Liver (tissue), 9 donors: ENCODE measurements around the gene FOXB1. TPM values are rescaled to one million over a fixed set of nuclear protein-coding genes. Genes with fewer than 3 reads are reported as not detected.

Experiments used
- DNase-seq: peaks from one replicate; pipeline ENCODE4 v3.0.0-alpha.2; 2017; ENCODE audit warnings: low spot score
- H3K27ac ChIP-seq, 2 donors: one replicate each; pipeline ENCODE4 v1.7.0; 2013; ENCODE audit warnings: inconsistent platforms in 2 of 2, low read length in 2 of 2, control low read depth in 1 of 2, low read depth in 1 of 2, mild to moderate bottlenecking in 1 of 2
- H3K27me3 ChIP-seq, 4 donors: one replicate each; pipeline versions ENCODE4 v1.6.1 to v1.7.0; 2013; ENCODE audit warnings: low read length in 3 of 4, inconsistent platforms in 1 of 4, mild to moderate bottlenecking in 1 of 4, moderate library complexity in 1 of 4; ENCODE audit not compliant: control insufficient read depth in 4 of 4, insufficient read depth in 4 of 4
- H3K36me3 ChIP-seq, 4 donors: one replicate each; pipeline versions ENCODE4 v1.6.1 to v1.7.0; 2013; ENCODE audit warnings: low read length in 3 of 4, mild to moderate bottlenecking in 3 of 4, low read depth in 1 of 4, moderate library complexity in 1 of 4; ENCODE audit not compliant: control insufficient read depth in 4 of 4, insufficient read depth in 3 of 4
- H3K4me1 ChIP-seq, 4 donors: one replicate each; pipeline versions ENCODE4 v1.6.1 to v1.7.0; 2013; ENCODE audit warnings: low read length in 3 of 4, mild to moderate bottlenecking in 3 of 4, moderate library complexity in 1 of 4; ENCODE audit not compliant: control insufficient read depth in 4 of 4, insufficient read depth in 4 of 4
- H3K4me3 ChIP-seq, 3 donors: one replicate each; pipeline versions ENCODE4 v1.6.1 to v1.7.0; 2013; ENCODE audit warnings: low read length in 3 of 3, control low read depth in 1 of 3, low read depth in 1 of 3, mild to moderate bottlenecking in 1 of 3
- H3K9ac ChIP-seq, 2 donors: one replicate each; pipeline ENCODE4 v1.7.0; 2013; ENCODE audit warnings: low read length in 2 of 2, mild to moderate bottlenecking in 2 of 2, moderate library complexity in 2 of 2, control low read depth in 1 of 2, low read depth in 1 of 2
- H3K9me3 ChIP-seq, 4 donors: one replicate each; pipeline versions ENCODE4 v1.6.1 to v1.7.0; 2013; ENCODE audit warnings: low read length in 3 of 4; ENCODE audit not compliant: control insufficient read depth in 4 of 4
- ATF3 ChIP-seq: IDR thresholded peaks from 2 replicates; pipeline ENCODE4 v1.6.1; 2016; ENCODE audit warnings: antibody characterized with exemption
- CTCF ChIP-seq: fragments of 150-350 bp; IDR thresholded peaks from 2 replicates; pipeline ENCODE4 v1.5.1; 2017; ENCODE audit warnings: improper control_type of control experiment, low read depth, low read length; ENCODE audit not compliant: missing input control
- EGR1 ChIP-seq, 2 donors: IDR thresholded peaks; 2 replicates each; pipeline ENCODE4 v1.6.1; 2016 to 2018; ENCODE audit warnings: antibody characterized with exemption in 2 of 2, low read depth in 2 of 2
- FOXA1 ChIP-seq: IDR thresholded peaks from 2 replicates; pipeline ENCODE4 v1.6.1; 2016; ENCODE audit warnings: antibody characterized with exemption
- FOXA2 ChIP-seq: IDR thresholded peaks from 2 replicates; pipeline ENCODE4 v1.6.1; 2016; ENCODE audit warnings: antibody characterized with exemption
- GABPA ChIP-seq, 2 donors: IDR thresholded peaks in 1 of 2; conservative IDR thresholded peaks in 1 of 2; 2 replicates each; pipeline ENCODE4 v1.6.1; 2016; ENCODE audit warnings: antibody characterized with exemption in 2 of 2, mild to moderate bottlenecking in 1 of 2, moderate library complexity in 1 of 2
- HNF4A ChIP-seq, 2 donors: conservative IDR thresholded peaks; 2 replicates each; pipeline ENCODE4 v1.6.1; 2016; ENCODE audit warnings: antibody characterized with exemption in 2 of 2, mild to moderate bottlenecking in 2 of 2
- JUND ChIP-seq, 2 donors: IDR thresholded peaks; 2 replicates each; pipeline ENCODE4 v1.6.1; 2016; ENCODE audit warnings: antibody characterized with exemption in 2 of 2
- MAX ChIP-seq: IDR thresholded peaks from 2 replicates; pipeline ENCODE4 v1.6.1; 2016; ENCODE audit warnings: antibody characterized with exemption
- RAD21 ChIP-seq, 2 donors: IDR thresholded peaks; 2 replicates each; pipeline ENCODE4 v1.6.1; 2016; ENCODE audit warnings: antibody characterized with exemption in 2 of 2, mild to moderate bottlenecking in 2 of 2
- REST ChIP-seq: IDR thresholded peaks from 2 replicates; pipeline ENCODE4 v1.6.1; 2016; ENCODE audit warnings: antibody characterized with exemption, mild to moderate bottlenecking
- SP1 ChIP-seq: IDR thresholded peaks from 2 replicates; pipeline ENCODE4 v1.6.1; 2018; ENCODE audit warnings: antibody characterized with exemption, mild to moderate bottlenecking
- TAF1 ChIP-seq: conservative IDR thresholded peaks from 2 replicates; pipeline ENCODE4 v1.6.1; 2016; ENCODE audit warnings: antibody characterized with exemption, mild to moderate bottlenecking
- YY1 ChIP-seq: IDR thresholded peaks from 2 replicates; pipeline ENCODE4 v1.6.1; 2016; ENCODE audit warnings: antibody characterized with exemption, mild to moderate bottlenecking
- ZBTB33 ChIP-seq: IDR thresholded peaks from 2 replicates; pipeline ENCODE4 v1.6.1; 2016; ENCODE audit warnings: antibody characterized with exemption
- WGBS: extraction: QIAGEN DNeasy Blood & Tissue Kit; methylation state at CpG from one replicate; pipeline ENCODE4 v1.1.7; 2013; 5-methylcytosine and 5-hydroxymethylcytosine counted together
- polyA plus RNA-seq, 2 donors: library from polyadenylated mRNA; stranded (reverse) in 1 of 2; unstranded in 1 of 2; fragments of 200-250 nt in 1 of 2; fragments of >200 nt in 1 of 2; fragmentation: Nextera tagmentation in 1 of 2; extraction: Ambion mirVana in 1 of 2; gene quantifications; one replicate each; pipeline versions ENCODE4 v1.2.1 to v1.2.3, GENCODE V29; 2013 to 2015
- total RNA-seq, 2 donors: library from RNA; depleted of rRNA; stranded (reverse); fragments of >200 nt; gene quantifications; one replicate each; pipeline ENCODE4 v1.2.3, GENCODE V29; 2014
- donor health status: healthy.
- donor health status: healthy.
- donor health status: healthy.
- donor health status: healthy.
- donor health status: healthy.

FOXB1 gene
- total and polyA plus RNA-seq, 4 donors, result not detected

- Histone ChIP-seq H3K27ac (no peak overlapping the region), H3K36me3 (no peaks in the 10 kb centered on the region), H3K4me1 (no peaks in the 10 kb centered on the region), H3K4me3 (no peak overlapping the region), H3K9me3 (peaks cover 3 to 7% (median 4%) of the 10 kb centered on the region in 4 donors), H3K27me3 (no peaks in the 10 kb centered on the region), H3K9ac (no peak overlapping the region)
- TF ChIP-seq RAD21 (IDR thresholded peaks at IDR 0.05), result no peak
- TF ChIP-seq YY1, result no peak
- TF ChIP-seq REST, result no peak
- DNase-seq, result no peak
- WGBS, result 83% methylated on average over 1 of the region's 1 CpG
Observed at GRCh38 chr15:60049948-60050347, 45.8 kb downstream of the FOXB1 start.

- TF ChIP-seq MAX (no peak), SP1 (no peak), GABPA (IDR thresholded peaks at IDR 0.05 in 1 of 2, conservative IDR thresholded peaks at IDR 0.05 in 1 of 2) (no peak), FOXA2 (no peak), TAF1 (no peak), ZBTB33 (no peak), REST (no peak), CTCF (no peak), ATF3 (no peak), RAD21 (IDR thresholded peaks at IDR 0.05) (no peak), EGR1 (IDR thresholded peaks at IDR 0.05; ENCODE audit: low read depth in 2 of 2) (no peak), HNF4A (conservative IDR thresholded peaks at IDR 0.05) (no peak), JUND (IDR thresholded peaks at IDR 0.05) (no peak), FOXA1 (no peak)
- no peaks in the 10 kb centered on the region for H3K36me3 ChIP-seq
- WGBS, result 93% methylated on average over 2 of the region's 2 CpGs
- H3K4me3 ChIP-seq, result no peak overlapping the region
- H3K9ac ChIP-seq, result no peak overlapping the region
- no peaks in the 10 kb centered on the region for H3K4me1 ChIP-seq
- DNase-seq, result no peak
- no peak overlapping the region for H3K27ac ChIP-seq
- peaks cover 3 to 7% (median 4%) of the 10 kb centered on the region in 4 donors for H3K9me3 ChIP-seq
- H3K27me3 ChIP-seq, result no peaks in the 10 kb centered on the region
Observed at GRCh38 chr15:60052796-60053195, 48.7 kb downstream of the FOXB1 start.
